GM18505 (cell line): ENCODE measurements around the gene LRRC4.

Experiments
- ATAC-seq: cut with Tn5 transposase; IDR thresholded peaks from one replicate; pipeline ENCODE4 v1.9.1; 2021; ENCODE audit not compliant: unreplicated experiment
- POLR2A ChIP-seq: IDR thresholded peaks from 4 replicates; pipeline ENCODE4 v1.6.1; 2011; ENCODE audit warnings: borderline replicate concordance; ENCODE audit not compliant: insufficient read depth, insufficient read length; ENCODE audit errors: extremely low read depth

The LRRC4 gene

DNA sequence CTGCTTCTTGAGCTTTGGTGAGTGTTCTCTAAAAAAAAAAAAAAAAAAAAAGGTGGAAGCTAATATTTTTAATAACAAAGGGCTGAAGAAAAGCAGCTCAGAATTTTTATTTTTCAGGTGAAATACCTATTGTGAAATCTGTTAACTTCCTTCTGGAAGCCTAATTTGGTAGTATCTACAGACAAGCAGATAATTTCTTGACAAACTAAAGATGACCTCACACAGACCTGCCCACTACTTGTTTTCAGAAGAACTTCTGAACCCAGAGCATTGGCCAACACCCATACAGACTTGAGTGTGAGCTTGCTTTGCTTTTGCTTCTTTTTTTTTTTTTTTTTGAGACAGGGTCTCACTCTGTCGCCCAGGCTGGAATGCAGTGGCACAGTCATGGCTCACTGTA, 31.2 kb downstream of the LRRC4 start:
- no peak for ATAC-seq
- no peak for TF ChIP-seq POLR2A

DNA sequence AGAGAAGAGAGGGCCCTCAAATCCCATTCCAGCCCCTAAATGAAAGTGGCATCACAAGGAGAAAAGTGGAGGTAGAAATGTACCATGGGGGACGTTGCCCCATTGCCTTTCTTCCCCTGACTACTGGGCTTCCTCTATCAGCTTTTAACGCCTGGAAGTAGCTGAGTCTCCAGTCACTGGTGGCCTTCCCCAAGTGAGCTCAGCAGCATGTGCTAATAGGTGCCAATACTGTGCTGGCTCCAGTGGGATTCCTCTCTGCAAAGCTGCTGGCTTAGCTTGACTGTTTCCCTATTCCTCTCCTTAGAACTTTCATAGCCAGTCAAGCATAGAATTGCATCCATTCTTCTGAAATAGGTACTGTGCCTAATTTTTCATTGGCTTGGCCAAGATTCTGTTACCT, 32.6 kb downstream of the LRRC4 start:
- no peak for TF ChIP-seq POLR2A
- no peak for ATAC-seq

DNA sequence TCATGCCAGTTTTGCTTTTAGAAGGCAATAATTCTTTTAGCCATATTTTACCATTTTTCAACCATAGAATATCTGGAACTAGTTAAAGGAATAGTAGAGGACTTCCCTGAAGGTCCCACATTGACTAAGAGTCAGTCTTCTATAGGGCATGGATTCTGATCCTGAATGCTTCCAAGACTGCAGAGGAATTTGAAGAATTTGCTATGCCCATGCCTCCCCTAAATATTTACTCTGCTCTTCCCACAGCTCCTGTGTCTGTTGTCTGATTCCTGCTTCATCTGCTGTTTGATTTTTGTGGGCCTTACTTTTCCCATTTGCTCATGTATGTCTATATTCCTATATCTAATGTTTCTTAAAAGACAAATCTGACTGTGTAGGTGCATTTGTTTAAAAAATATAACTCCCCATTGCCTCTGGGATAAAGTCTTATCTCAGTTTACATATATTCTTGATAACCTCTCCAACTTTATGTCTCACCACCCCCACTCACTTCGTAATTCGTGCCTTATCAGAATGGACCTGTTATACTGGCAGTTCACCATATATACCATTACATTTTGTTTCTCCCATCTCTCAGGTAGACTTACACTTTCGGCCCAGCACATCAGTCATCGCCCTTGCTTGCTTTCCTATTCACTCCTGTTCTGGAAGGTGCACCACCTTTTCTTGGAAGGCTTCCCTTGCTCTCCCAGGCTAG, 33.9 kb downstream of the LRRC4 start:
- ATAC-seq: no peak
- no peak for TF ChIP-seq POLR2A

DNA sequence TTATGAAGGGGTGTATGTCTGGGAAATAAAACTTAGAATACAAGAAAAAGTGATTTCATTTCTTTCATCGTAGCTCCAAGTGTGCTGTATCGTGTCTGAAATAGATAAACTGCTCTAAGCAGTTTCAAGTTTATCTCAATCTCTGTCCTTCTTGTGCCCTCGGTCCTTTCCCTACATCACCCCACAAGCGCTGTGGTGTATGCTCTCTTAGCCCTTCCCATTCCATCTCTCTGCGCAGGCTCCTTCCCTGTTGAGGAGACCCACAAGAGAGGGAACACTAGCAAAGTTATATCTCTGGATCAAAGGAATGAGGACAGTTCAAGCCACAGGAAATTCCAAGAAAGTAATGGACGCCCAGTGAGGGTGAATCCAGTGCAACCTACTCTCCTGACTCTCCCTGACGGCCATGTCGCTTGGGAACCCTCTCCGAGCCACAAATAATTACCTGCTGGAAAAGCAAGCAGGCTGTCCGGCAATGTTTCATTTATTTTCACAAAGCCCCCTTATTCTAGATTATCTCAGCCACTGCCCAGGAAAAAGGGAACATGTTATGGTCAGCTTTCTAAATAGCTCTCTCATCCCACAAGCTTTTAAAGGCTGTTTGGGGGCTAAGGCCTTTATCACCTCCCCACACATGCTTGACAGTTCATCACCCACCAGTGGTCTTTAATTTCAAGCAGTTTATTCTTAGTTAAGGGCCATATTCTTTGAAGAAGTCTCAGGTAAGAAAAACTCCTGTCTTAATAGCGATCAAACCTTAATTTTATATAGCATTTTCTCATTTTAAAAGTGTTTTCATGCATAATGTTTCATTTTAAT, 34.8 kb downstream of the LRRC4 start:
- TF ChIP-seq POLR2A: no peak

DNA sequence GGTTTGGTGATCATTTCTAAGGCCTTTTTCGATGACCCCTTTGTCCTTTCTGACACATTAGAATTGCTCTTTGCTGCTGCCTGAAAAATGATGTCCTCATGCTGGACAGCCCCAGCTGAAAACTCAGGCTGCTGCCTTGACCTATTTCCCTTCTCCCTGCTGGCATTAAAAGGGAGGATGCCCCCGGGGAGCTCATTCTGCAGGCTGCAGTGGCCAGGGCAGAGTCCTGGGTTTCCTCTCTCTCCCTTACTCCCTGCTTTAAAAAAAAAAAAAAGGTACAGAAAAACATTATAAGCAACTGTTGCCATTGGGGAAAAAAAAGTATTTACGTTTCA, 35.4 kb downstream of the LRRC4 start:
- no peak for TF ChIP-seq POLR2A
- ATAC-seq: no peak

More for the DNA sequence above, 34.8 kb downstream of the LRRC4 start:
- ATAC-seq: no peak

DNA sequence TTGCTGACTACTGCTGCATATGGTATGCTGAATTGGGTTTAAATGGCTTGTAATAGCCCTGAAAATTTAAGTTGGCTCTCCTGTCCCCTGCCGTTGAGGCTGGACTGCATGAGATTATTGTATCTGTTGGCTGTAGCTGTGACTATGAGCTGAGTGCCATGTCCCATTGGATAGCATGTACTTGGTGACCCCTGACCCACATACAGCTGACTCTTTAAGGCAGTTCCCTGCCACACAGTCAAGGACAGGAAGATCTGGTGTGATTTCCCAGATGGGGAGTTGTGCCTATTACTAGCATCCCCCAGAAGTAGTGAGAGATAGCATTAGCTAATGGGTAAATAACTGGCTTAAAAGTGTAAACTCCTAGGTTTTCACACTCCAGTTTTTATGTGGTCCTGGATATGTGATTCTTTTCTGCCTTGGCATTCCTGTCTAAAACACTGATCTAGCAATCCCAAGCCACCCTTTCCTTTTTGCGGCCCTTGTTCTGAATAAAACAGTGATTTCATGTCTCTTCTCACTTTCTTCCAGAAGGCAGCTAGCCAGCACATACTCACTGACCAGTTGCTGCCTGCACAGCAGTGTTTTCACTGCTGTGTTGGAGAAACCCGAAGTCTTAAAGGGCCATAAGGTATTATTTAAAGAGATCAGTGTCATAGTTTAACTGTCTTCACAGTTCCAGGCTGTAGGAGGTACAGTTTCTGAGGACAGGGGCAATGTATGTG, 35.9 kb downstream of the LRRC4 start:
- TF ChIP-seq POLR2A: no peak
- no peak for ATAC-seq

DNA sequence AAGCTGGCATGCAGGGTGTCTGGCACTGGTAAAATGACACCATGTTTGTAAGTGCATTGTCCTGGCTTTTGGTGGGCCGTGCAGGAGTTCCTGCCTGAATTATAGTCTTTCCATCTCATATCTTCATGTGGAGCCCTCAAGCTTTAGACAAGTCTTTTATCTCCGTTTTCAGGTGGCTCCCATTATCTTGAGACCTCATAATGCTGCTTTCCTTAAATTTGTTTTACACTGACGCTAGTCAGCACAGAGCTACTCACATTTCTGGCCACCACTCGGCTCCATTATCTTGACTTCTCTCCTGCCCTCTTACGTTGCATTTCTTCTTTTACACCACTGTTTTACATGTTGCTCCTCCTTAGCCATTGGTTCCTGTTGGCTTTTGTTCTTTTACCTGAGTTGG, 37.2 kb downstream of the LRRC4 start:
- TF ChIP-seq POLR2A: no peak
- ATAC-seq: no peak

DNA sequence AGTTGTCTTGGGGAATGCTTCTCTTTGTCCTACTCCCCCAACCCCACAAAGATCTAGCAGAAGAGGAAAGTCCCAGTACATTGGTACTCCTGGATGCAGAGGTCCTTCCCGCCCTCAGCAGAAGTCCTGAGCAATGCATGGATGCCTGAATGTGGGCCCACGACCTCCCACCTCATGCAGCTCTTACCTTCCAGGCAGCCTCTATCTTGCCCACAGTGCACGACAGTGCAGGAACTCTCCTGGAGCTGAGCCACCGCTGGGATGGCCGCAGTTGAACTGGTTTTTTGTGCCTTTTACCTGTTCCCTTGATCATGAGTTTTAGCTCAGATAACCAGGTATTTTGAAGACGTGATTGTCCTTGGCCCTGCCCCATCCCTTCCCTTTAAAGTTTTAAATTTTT, 37.9 kb downstream of the LRRC4 start:
- TF ChIP-seq POLR2A: no peak
- ATAC-seq: no peak

DNA sequence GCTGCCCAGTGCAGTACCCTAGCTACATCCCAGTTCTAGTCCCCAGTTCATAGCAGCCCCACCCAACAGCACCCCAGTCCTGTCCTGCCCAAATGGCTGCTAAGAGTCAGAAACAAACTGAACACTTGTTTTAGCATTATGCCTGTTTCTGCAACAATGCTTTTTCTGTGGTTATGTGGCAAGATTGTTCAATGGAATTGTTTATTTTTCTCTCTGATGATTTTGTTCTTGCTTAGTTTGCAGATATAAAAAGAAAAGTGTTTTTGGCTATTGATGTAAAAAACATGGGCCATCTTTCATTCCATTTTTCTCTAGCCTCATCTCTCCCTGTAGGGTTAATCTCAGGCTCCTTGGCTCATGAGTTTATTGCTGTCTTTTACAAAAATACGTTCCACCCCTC, 42.5 kb downstream of the LRRC4 start:
- ATAC-seq: no peak
- no peak for TF ChIP-seq POLR2A

DNA sequence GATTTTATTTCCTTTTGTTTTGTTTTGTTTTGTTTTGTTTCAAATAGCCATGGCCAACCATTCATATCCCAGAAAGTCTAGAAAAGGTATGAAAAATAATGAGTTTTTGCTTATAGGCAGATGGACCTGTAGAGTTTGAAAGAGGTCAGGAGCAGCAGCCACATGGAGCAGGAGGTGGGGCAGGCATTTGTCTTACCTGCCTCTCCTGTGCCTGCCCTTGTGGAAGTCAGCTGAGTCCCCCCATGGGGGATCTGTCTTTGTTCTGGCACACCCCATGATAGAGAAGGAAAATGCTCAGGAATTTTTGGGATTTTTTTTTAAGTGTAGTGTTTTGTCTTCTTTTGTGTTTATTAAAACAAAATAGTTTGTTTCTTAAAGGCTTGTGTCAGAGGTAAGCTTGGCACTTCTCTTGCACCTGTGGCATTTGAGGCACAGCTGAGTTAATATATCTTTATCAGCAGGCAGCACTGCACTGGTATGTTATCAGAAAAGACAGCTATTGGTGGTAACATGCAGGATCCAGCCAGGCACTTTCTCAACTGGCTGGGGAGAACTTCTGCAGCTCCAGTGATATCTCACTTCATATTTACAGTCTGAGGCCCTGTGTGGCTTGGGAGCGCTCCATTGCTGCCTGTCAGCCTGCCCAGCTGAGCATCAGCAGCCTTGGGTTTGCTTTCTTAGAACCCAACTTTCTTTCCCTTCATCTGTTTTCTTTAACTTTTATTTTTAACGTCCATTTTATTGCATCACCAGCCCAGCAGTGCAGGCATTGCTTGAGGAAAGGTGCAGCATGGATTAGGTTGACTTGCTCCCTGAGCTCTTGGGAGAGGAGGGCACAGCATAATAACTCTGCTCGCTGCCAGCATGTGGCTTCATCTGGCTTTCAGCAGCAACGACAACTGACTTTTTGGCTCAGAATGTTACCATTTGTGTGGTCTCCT, 44.4 kb downstream of the LRRC4 start:
- no peak for TF ChIP-seq POLR2A
- no peak for ATAC-seq

DNA sequence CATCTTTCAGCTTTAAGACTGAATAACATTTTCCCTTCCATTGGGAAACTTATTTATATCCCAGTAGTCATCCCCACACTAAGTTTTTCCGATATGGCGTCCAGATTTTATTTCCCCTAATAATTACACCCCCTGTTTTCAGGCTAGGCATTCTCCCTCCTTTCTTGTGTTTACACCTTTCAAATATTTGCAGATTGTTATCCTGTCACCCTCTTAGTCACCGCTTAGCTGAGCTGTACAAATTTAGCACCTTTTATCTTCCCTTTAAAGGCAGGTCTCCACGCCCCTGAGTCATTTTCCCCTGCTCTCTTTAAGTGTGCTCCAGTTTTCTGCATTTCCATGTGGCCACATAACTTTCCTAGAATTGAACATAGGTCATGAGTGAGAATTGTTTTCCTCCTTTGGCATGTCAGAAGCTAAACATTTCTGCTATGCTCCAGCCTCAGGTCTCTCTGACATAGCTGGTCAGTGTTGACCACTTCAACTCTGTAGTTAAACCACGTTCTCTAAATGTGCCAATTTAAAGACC, 47.4 kb downstream of the LRRC4 start:
- ATAC-seq: no peak
- TF ChIP-seq POLR2A: no peak

DNA sequence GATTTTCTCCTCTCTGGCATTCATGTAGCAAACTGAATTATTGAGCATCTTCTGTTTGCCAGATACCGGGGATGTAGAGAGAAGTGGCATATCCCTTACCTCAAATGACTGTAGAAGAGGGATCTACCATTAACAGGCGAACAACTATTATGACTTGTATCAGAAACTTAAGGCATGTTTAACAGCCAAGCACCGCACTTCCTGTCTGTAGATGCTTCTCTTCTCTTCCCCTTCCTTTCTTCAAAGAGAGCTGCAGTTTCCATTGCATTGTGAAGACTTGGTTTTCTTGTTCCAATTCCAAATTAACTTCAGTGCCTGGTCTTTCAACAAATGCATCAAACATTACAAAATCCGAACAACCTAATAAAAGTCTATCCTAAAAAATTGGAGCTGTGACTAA, 49.3 kb downstream of the LRRC4 start:
- TF ChIP-seq POLR2A: no peak
- no peak for ATAC-seq
